GM23338 (cell line): ENCODE measurements around the gene MYO1E. TPM values are rescaled to one million over a fixed set of nuclear protein-coding genes. Genes with fewer than 3 reads are reported as not detected.

ENCODE experiments used
- ATAC-seq: fragments of 200-7000 bp; cut with Tn5 transposase; 3 replicates; pipeline ENCODE4 v1.9.1; 2020
- DNase-seq: peaks from one replicate; pipeline ENCODE4 v3.0.0-alpha.2; 2015; ENCODE audit warnings: low spot score
- H2AFZ ChIP-seq: fragments of 200-600 bp; sonication (generic); 2 replicates; pipeline ENCODE4 v1.8.0; 2016; ENCODE audit warnings: antibody characterized with exemption, mild to moderate bottlenecking, moderate library complexity
- H3F3A ChIP-seq: fragments of 200-600 bp; sonication (generic); replicated peaks from 2 replicates; pipeline ENCODE4 v1.8.0; 2017; ENCODE audit warnings: antibody characterized with exemption, mixed run types, low read depth
- H3K27ac ChIP-seq: fragments of 200-600 bp; sonication (generic); 2 replicates; pipeline ENCODE4 v1.6.1; 2016; ENCODE audit warnings: low read depth
- H3K27me3 ChIP-seq: fragments of 200-600 bp; sonication (generic); 2 replicates; pipeline ENCODE4 v1.8.0; 2016; ENCODE audit warnings: mild to moderate bottlenecking, mixed run types, moderate library complexity; ENCODE audit not compliant: insufficient read depth
- H3K36me3 ChIP-seq: fragments of 200-600 bp; sonication (generic); 2 replicates; pipeline ENCODE4 v1.8.0; 2016; ENCODE audit warnings: mild to moderate bottlenecking; ENCODE audit not compliant: insufficient read depth
- H3K4me1 ChIP-seq: fragments of 200-600 bp; sonication (generic); 2 replicates; pipeline ENCODE4 v1.8.0; 2016; ENCODE audit warnings: mild to moderate bottlenecking, moderate library complexity; ENCODE audit not compliant: insufficient read depth
- H3K4me2 ChIP-seq: fragments of 200-600 bp; sonication (generic); 2 replicates; pipeline ENCODE4 v1.7.1; 2017; ENCODE audit warnings: mixed run types
- H3K4me3 ChIP-seq: fragments of 200-600 bp; sonication (generic); 2 replicates; pipeline ENCODE4 v1.6.1; 2016; ENCODE audit warnings: mixed run types
- H3K79me2 ChIP-seq: fragments of 200-600 bp; sonication (generic); replicated peaks from 2 replicates; pipeline ENCODE4 v1.8.0; 2017; ENCODE audit warnings: mild to moderate bottlenecking; ENCODE audit not compliant: insufficient read depth
- H3K9me2 ChIP-seq: fragments of 200-600 bp; sonication (generic); 2 replicates; pipeline ENCODE4 v1.8.0; 2017; ENCODE audit not compliant: insufficient read depth
- H4K20me1 ChIP-seq: fragments of 200-600 bp; sonication (generic); replicated peaks from 2 replicates; pipeline ENCODE4 v1.8.0; 2017; ENCODE audit warnings: mild to moderate bottlenecking; ENCODE audit not compliant: insufficient read depth
- H3K27ac Mint-ChIP-seq: 2 replicates; pipeline ENCODE4 v1.8.0; 2020; ENCODE audit warnings: inconsistent platforms, mild to moderate bottlenecking, moderate library complexity, mixed read lengths
- H3K27me3 Mint-ChIP-seq: 3 replicates; pipeline ENCODE4 v1.8.0; 2022; ENCODE audit warnings: low read depth, mild to moderate bottlenecking, moderate library complexity, mixed read lengths, inconsistent platforms; ENCODE audit not compliant: insufficient read depth, poor library complexity
- H3K36me3 Mint-ChIP-seq: 3 replicates; pipeline ENCODE4 v1.8.0; 2021; ENCODE audit warnings: low read depth, mild to moderate bottlenecking, inconsistent platforms, moderate library complexity, mixed read lengths
- H3K4me1 Mint-ChIP-seq: 3 replicates; pipeline ENCODE4 v1.8.0; 2020; ENCODE audit warnings: mild to moderate bottlenecking, inconsistent platforms, mixed read lengths
- H3K4me3 Mint-ChIP-seq: 3 replicates; pipeline ENCODE4 v1.8.0; 2021; ENCODE audit warnings: moderate library complexity, mild to moderate bottlenecking, inconsistent platforms, mixed read lengths
- H3K9me3 Mint-ChIP-seq: 3 replicates; pipeline ENCODE4 v1.8.0; 2020; ENCODE audit warnings: moderate library complexity, mild to moderate bottlenecking, inconsistent platforms, mixed read lengths
- CREB1 ChIP-seq: fragments of 250-450 bp; sonication (Bioruptor Pico); IDR thresholded peaks from 2 replicates; pipeline ENCODE4 v1.5.0; 2020; ENCODE audit warnings: low read depth, mild to moderate bottlenecking, moderate library complexity
- EZH2 ChIP-seq: fragments of 200-600 bp; sonication (generic); IDR thresholded peaks from one replicate; pipeline ENCODE4 v1.8.0; 2017; ENCODE audit warnings: antibody characterized with exemption, mild to moderate bottlenecking, low read depth; ENCODE audit not compliant: unreplicated experiment
- EZH2phosphoT487 ChIP-seq: fragments of 200-600 bp; sonication (generic); IDR thresholded peaks from one replicate; pipeline ENCODE4 v1.8.1; 2018; ENCODE audit warnings: antibody characterized with exemption; ENCODE audit not compliant: unreplicated experiment
- JUNB ChIP-seq: IDR thresholded peaks from one replicate; pipeline ENCODE4 v1.6.1; 2016; ENCODE audit warnings: antibody characterized with exemption; ENCODE audit not compliant: unreplicated experiment
- NANOG ChIP-seq: IDR thresholded peaks from 2 replicates; pipeline ENCODE4 v1.6.1; 2016; ENCODE audit warnings: antibody characterized with exemption, borderline replicate concordance
- POLR2AphosphoS5 ChIP-seq: IDR thresholded peaks from 2 replicates; pipeline ENCODE4 v1.6.1; 2016; ENCODE audit warnings: antibody characterized with exemption, low read depth
- REST ChIP-seq: IDR thresholded peaks from one replicate; pipeline ENCODE4 v1.6.1; 2018; ENCODE audit warnings: antibody characterized with exemption; ENCODE audit not compliant: unreplicated experiment
- STAT1 ChIP-seq: IDR thresholded peaks from one replicate; pipeline ENCODE4 v1.6.1; 2016; ENCODE audit warnings: antibody characterized with exemption; ENCODE audit not compliant: unreplicated experiment
- ZNF114 ChIP-seq: fragments of 250-450 bp; sonication (Bioruptor Pico); IDR thresholded peaks from 2 replicates; pipeline ENCODE4 v1.5.0; 2020; ENCODE audit warnings: mild to moderate bottlenecking, moderate library complexity
- ZNF331 ChIP-seq: fragments of 250-450 bp; sonication (Bioruptor Pico); IDR thresholded peaks from 2 replicates; pipeline ENCODE4 v1.5.0; 2020; ENCODE audit warnings: low read depth, mild to moderate bottlenecking, moderate library complexity
- polyA plus RNA-seq: library from polyadenylated mRNA; unstranded; fragments of >200 nt; fragmentation: Nextera tagmentation; extraction: Ambion mirVana; gene quantifications from 2 replicates; pipeline ENCODE4 v1.2.1, GENCODE V29; 2016
- total RNA-seq: library from RNA; depleted of rRNA; stranded (reverse); fragments of >200 nt; shearing (Covaris generic); gene quantifications from 2 replicates; pipeline ENCODE4 v1.2.3, GENCODE V29; 2014
- TF ChIP-seq, protein P1 (sequence below): IDR thresholded peaks from 2 replicates; pipeline ENCODE4 v1.6.1; 2016; ENCODE audit warnings: antibody characterized with exemption
- TF ChIP-seq, protein P2 (sequence below): fragments of 250-450 bp; sonication (Bioruptor Pico); IDR thresholded peaks from 2 replicates; pipeline ENCODE4 v1.5.0; 2020; ENCODE audit warnings: mild to moderate bottlenecking, moderate library complexity
- TF ChIP-seq, protein P3 (sequence below), 2 experiments: fragments of 200-600 bp in 1 of 2; sonication (generic) in 1 of 2; conservative IDR thresholded peaks; 2 replicates each; pipeline versions ENCODE4 v1.5.1 to v1.6.1; 2016 to 2017; ENCODE audit warnings: antibody characterized with exemption in 2 of 2, low read depth in 2 of 2, mild to moderate bottlenecking in 2 of 2, moderate library complexity in 1 of 2

MYO1E gene
- total and polyA plus RNA-seq, 2 experiments from 2014 or later: 68.3 to 131 TPM

- H3K4me3 ChIP-seq: no peak overlapping the region
- H4K20me1 ChIP-seq: peaks cover 4% of the 10 kb centered on the region; the same call in 1 of the 2 replicates
- no peak overlapping the region for H2AFZ ChIP-seq
- H3K4me1 Mint-ChIP-seq: no peaks in the 10 kb centered on the region
- H3K4me1 ChIP-seq: no peaks in the 10 kb centered on the region
- no peaks in the 10 kb centered on the region for H3K27me3 ChIP-seq
- H3K9me2 ChIP-seq: no peaks in the 10 kb centered on the region
- H3K36me3 Mint-ChIP-seq: peaks cover 27% of the 10 kb centered on the region
- no peaks in the 10 kb centered on the region for H3K27me3 Mint-ChIP-seq
- TF ChIP-seq REST: no peak
- TF ChIP-seq ZNF331 (CRISPR knock-in tag): no peak
- no peak for TF ChIP-seq JUNB
- no peak for TF ChIP-seq EZH2phosphoT487
- TF ChIP-seq, protein P1, sequence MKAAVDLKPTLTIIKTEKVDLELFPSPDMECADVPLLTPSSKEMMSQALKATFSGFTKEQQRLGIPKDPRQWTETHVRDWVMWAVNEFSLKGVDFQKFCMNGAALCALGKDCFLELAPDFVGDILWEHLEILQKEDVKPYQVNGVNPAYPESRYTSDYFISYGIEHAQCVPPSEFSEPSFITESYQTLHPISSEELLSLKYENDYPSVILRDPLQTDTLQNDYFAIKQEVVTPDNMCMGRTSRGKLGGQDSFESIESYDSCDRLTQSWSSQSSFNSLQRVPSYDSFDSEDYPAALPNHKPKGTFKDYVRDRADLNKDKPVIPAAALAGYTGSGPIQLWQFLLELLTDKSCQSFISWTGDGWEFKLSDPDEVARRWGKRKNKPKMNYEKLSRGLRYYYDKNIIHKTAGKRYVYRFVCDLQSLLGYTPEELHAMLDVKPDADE: no peak
- TF ChIP-seq EZH2: no peak
- TF ChIP-seq CREB1 (CRISPR knock-in tag): no peak
- TF ChIP-seq NANOG: no peak
- TF ChIP-seq POLR2AphosphoS5: no peak
- TF ChIP-seq, protein P2, sequence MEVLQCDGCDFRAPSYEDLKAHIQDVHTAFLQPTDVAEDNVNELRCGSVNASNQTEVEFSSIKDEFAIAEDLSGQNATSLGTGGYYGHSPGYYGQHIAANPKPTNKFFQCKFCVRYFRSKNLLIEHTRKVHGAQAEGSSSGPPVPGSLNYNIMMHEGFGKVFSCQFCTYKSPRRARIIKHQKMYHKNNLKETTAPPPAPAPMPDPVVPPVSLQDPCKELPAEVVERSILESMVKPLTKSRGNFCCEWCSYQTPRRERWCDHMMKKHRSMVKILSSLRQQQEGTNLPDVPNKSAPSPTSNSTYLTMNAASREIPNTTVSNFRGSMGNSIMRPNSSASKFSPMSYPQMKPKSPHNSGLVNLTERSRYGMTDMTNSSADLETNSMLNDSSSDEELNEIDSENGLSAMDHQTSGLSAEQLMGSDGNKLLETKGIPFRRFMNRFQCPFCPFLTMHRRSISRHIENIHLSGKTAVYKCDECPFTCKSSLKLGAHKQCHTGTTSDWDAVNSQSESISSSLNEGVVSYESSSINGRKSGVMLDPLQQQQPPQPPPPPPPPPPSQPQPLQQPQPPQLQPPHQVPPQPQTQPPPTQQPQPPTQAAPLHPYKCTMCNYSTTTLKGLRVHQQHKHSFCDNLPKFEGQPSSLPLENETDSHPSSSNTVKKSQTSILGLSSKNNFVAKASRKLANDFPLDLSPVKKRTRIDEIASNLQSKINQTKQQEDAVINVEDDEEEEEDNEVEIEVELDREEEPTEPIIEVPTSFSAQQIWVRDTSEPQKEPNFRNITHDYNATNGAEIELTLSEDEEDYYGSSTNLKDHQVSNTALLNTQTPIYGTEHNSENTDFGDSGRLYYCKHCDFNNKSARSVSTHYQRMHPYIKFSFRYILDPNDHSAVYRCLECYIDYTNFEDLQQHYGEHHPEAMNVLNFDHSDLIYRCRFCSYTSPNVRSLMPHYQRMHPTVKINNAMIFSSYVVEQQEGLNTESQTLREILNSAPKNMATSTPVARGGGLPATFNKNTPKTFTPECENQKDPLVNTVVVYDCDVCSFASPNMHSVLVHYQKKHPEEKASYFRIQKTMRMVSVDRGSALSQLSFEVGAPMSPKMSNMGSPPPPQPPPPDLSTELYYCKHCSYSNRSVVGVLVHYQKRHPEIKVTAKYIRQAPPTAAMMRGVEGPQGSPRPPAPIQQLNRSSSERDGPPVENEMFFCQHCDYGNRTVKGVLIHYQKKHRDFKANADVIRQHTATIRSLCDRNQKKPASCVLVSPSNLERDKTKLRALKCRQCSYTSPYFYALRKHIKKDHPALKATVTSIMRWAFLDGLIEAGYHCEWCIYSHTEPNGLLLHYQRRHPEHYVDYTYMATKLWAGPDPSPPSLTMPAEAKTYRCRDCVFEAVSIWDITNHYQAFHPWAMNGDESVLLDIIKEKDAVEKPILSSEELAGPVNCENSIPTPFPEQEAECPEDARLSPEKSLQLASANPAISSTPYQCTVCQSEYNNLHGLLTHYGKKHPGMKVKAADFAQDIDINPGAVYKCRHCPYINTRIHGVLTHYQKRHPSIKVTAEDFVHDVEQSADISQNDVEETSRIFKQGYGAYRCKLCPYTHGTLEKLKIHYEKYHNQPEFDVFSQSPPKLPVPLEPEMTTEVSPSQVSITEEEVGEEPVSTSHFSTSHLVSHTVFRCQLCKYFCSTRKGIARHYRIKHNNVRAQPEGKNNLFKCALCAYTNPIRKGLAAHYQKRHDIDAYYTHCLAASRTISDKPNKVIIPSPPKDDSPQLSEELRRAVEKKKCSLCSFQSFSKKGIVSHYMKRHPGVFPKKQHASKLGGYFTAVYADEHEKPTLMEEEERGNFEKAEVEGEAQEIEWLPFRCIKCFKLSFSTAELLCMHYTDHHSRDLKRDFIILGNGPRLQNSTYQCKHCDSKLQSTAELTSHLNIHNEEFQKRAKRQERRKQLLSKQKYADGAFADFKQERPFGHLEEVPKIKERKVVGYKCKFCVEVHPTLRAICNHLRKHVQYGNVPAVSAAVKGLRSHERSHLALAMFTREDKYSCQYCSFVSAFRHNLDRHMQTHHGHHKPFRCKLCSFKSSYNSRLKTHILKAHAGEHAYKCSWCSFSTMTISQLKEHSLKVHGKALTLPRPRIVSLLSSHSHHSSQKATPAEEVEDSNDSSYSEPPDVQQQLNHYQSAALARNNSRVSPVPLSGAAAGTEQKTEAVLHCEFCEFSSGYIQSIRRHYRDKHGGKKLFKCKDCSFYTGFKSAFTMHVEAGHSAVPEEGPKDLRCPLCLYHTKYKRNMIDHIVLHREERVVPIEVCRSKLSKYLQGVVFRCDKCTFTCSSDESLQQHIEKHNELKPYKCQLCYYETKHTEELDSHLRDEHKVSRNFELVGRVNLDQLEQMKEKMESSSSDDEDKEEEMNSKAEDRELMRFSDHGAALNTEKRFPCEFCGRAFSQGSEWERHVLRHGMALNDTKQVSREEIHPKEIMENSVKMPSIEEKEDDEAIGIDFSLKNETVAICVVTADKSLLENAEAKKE (CRISPR knock-in tag): no peak
- no peak for TF ChIP-seq STAT1
- no peak for TF ChIP-seq ZNF114 (CRISPR knock-in tag)
- TF ChIP-seq, protein P3, sequence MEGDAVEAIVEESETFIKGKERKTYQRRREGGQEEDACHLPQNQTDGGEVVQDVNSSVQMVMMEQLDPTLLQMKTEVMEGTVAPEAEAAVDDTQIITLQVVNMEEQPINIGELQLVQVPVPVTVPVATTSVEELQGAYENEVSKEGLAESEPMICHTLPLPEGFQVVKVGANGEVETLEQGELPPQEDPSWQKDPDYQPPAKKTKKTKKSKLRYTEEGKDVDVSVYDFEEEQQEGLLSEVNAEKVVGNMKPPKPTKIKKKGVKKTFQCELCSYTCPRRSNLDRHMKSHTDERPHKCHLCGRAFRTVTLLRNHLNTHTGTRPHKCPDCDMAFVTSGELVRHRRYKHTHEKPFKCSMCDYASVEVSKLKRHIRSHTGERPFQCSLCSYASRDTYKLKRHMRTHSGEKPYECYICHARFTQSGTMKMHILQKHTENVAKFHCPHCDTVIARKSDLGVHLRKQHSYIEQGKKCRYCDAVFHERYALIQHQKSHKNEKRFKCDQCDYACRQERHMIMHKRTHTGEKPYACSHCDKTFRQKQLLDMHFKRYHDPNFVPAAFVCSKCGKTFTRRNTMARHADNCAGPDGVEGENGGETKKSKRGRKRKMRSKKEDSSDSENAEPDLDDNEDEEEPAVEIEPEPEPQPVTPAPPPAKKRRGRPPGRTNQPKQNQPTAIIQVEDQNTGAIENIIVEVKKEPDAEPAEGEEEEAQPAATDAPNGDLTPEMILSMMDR (conservative IDR thresholded peaks at IDR 0.05; ENCODE audit: low read depth in 2 of 2): no peak
- no peak for DNase-seq
- H3K9me3 Mint-ChIP-seq: no peaks in the 10 kb centered on the region
- no peak for ATAC-seq
- H3F3A ChIP-seq: no peaks in the 10 kb centered on the region
- no peak overlapping the region for H3K4me3 Mint-ChIP-seq
- no peak overlapping the region for H3K27ac Mint-ChIP-seq
- H3K36me3 ChIP-seq: peaks cover 19% of the 10 kb centered on the region
- no peaks in the 10 kb centered on the region for H3K79me2 ChIP-seq
- H3K27ac ChIP-seq: no peak overlapping the region
- no peak overlapping the region for H3K4me2 ChIP-seq
These were observed 169.0 kb downstream of the MYO1E start for GRCh38 chr15:59203657-59204056.
